ENCODE results near the gene FANK1. TPM values are rescaled to one million over a fixed set of nuclear protein-coding genes. Genes with fewer than 3 reads are reported as not detected.

FANK1 gene
- polyA plus RNA-seq, 1 of the 3 experiments (the other 2 are of a cell fraction), result 12.3 TPM

DNA sequence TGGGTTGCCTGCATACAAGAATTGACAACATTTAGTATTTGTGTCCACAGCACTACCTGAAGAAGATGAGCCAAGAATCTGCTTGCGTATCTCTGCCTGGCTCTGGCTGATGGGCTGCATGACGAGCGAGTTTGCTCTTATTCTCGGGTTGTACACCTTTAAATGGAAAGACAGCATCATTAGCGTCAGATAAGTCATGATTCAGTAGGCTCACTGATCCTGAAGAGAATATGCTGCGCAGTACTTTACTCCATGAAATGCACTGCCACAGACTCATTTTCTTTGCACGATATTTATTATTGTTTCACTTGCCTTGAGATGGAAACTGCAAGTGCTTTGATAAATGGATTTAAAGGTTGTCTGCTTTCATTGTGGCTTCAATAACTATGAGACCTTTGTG is 43.9 kb upstream of the FANK1 start:
- no peaks in the 10 kb centered on the region for H4K20me1 ChIP-seq (ENCODE audit: insufficient read depth)
- H2AFZ ChIP-seq (ENCODE audit: low read depth), result no peak overlapping the region
- no peaks in the 10 kb centered on the region for H3K9me3 ChIP-seq
- no peaks in the 10 kb centered on the region for H3K27me3 ChIP-seq (ENCODE audit: insufficient read depth)
- peaks cover 32 to 48% of the 10 kb centered on the region in 2 experiments for H3K36me3 ChIP-seq (replicated peaks in 1 of 2; ENCODE audit: control insufficient read depth in 1 of 2, insufficient read depth in 2 of 2, low read length in 1 of 2)
- no peaks in the 10 kb centered on the region for H3K9me2 ChIP-seq
- CTCF ChIA-PET, result no interaction called here
- no peak overlapping the region for H3K4me2 ChIP-seq
- H3K4me1 ChIP-seq (ENCODE audit: control insufficient read depth in 1 of 2, insufficient read depth in 2 of 2, low read depth in 1 of 2, low read length in 1 of 2), result no peaks in the 10 kb centered on the region
- POLR2A ChIA-PET, result no interaction called here
- no peak for DNase-seq
- no peaks in the 10 kb centered on the region for H3F3A ChIP-seq (replicated peaks; ENCODE audit: insufficient read depth)
- WGBS (ENCODE audit: low lambda C conversion rate), result 90% methylated on average over 7 of the region's 7 CpGs
- TF ChIP-seq TEAD4 (IDR thresholded peaks at IDR 0.05; ENCODE audit: borderline replicate concordance, insufficient read depth) (no peak), NFIC (IDR thresholded peaks at IDR 0.05; ENCODE audit: borderline replicate concordance) (no peak), FOXJ3 (CRISPR knock-in tag; IDR thresholded peaks at IDR 0.05) (no peak), YY1 (IDR thresholded peaks at IDR 0.05; ENCODE audit: low read depth) (no peak), POLR2AphosphoS5 (IDR thresholded peaks at IDR 0.05; ENCODE audit: low read depth, low read length) (no peak), JUND (IDR thresholded peaks at IDR 0.05) (no peak)
- TF ChIP-seq, protein P1, sequence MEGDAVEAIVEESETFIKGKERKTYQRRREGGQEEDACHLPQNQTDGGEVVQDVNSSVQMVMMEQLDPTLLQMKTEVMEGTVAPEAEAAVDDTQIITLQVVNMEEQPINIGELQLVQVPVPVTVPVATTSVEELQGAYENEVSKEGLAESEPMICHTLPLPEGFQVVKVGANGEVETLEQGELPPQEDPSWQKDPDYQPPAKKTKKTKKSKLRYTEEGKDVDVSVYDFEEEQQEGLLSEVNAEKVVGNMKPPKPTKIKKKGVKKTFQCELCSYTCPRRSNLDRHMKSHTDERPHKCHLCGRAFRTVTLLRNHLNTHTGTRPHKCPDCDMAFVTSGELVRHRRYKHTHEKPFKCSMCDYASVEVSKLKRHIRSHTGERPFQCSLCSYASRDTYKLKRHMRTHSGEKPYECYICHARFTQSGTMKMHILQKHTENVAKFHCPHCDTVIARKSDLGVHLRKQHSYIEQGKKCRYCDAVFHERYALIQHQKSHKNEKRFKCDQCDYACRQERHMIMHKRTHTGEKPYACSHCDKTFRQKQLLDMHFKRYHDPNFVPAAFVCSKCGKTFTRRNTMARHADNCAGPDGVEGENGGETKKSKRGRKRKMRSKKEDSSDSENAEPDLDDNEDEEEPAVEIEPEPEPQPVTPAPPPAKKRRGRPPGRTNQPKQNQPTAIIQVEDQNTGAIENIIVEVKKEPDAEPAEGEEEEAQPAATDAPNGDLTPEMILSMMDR (IDR thresholded peaks at IDR 0.05), result no peak
- TF ChIP-seq, protein P2, sequence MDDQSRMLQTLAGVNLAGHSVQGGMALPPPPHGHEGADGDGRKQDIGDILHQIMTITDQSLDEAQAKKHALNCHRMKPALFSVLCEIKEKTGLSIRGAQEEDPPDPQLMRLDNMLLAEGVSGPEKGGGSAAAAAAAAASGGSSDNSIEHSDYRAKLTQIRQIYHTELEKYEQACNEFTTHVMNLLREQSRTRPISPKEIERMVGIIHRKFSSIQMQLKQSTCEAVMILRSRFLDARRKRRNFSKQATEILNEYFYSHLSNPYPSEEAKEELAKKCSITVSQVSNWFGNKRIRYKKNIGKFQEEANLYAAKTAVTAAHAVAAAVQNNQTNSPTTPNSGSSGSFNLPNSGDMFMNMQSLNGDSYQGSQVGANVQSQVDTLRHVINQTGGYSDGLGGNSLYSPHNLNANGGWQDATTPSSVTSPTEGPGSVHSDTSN (IDR thresholded peaks at IDR 0.05), result no peak
- H3K4me3 ChIP-seq (ENCODE audit: low read depth in 2 of 2, low read length in 1 of 2), result no peak overlapping the region
- H3K9ac ChIP-seq, result no peak overlapping the region
- H3K79me2 ChIP-seq (ENCODE audit: insufficient read depth), result no peaks in the 10 kb centered on the region
- no peak overlapping the region for H3K27ac ChIP-seq (ENCODE audit: low read depth in 2 of 2, low read length in 1 of 2)

DNA sequence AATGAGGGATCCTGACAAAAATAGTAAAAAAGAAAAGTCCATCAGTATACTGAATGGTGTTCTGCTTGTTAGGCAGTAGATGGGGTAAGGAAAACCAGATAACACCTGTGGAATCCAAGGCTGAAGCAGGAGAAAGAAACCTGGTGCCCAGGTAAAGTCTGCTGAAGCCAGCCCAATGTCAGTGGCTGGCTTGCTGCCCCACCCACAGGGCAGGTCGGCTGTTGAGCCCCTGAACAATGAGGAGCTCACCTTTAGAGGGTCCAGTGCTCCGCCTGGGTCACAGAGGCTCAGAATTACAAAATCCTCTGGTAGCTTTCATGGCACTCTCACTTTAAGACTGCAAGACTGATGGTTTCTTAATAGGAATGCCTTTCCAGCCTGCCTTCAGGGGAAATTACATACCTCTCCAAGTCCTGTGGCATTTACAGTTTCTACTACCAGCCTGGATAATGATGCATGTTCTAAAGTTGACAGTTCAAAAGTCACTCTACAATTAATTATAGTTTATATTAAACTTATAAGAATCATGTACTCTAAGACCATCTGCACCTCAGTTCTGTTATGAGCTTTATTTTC is 39.1 kb upstream of the FANK1 start:
- no peaks in the 10 kb centered on the region for H3K9me2 ChIP-seq
- no peaks in the 10 kb centered on the region for H3K27me3 ChIP-seq (ENCODE audit: insufficient read depth)
- DNase-seq, result no peak
- H3K27ac ChIP-seq (ENCODE audit: low read depth in 2 of 2, low read length in 1 of 2), result no peak overlapping the region
- no peak overlapping the region for H3K4me2 ChIP-seq
- H2AFZ ChIP-seq (ENCODE audit: low read depth), result no peak overlapping the region
- no peaks in the 10 kb centered on the region for H4K20me1 ChIP-seq (ENCODE audit: insufficient read depth)
- ChIA-PET CTCF (no interaction called here), POLR2A (no interaction called here)
- no peak overlapping the region for H3K9ac ChIP-seq
- no peaks in the 10 kb centered on the region for H3F3A ChIP-seq (replicated peaks; ENCODE audit: insufficient read depth)
- no peaks in the 10 kb centered on the region for H3K9me3 ChIP-seq
- H3K4me1 ChIP-seq (ENCODE audit: control insufficient read depth in 1 of 2, insufficient read depth in 2 of 2, low read depth in 1 of 2, low read length in 1 of 2), result no peaks in the 10 kb centered on the region
- H3K36me3 ChIP-seq (replicated peaks in 1 of 2; ENCODE audit: control insufficient read depth in 1 of 2, insufficient read depth in 2 of 2, low read length in 1 of 2), result peaks cover 9 to 42% of the 10 kb centered on the region in 2 experiments
- no peak overlapping the region for H3K4me3 ChIP-seq (ENCODE audit: low read depth in 2 of 2, low read length in 1 of 2)
- H3K79me2 ChIP-seq (ENCODE audit: insufficient read depth), result no peaks in the 10 kb centered on the region
- no CpG with 5 or more reads among the region's 2 CpGs for WGBS (ENCODE audit: low lambda C conversion rate)
- TF ChIP-seq NFIC (IDR thresholded peaks at IDR 0.05; ENCODE audit: borderline replicate concordance), result no peak
- no peak for TF ChIP-seq FOXJ3 (CRISPR knock-in tag; IDR thresholded peaks at IDR 0.05)
- TF ChIP-seq RAD21 (IDR thresholded peaks at IDR 0.05; ENCODE audit: low read length), result no peak
- TF ChIP-seq FOSL2 (IDR thresholded peaks at IDR 0.05; ENCODE audit: borderline replicate concordance, low read depth), result no peak
- no peak for TF ChIP-seq ELF1 (IDR thresholded peaks at IDR 0.05)
- TF ChIP-seq, protein P3, sequence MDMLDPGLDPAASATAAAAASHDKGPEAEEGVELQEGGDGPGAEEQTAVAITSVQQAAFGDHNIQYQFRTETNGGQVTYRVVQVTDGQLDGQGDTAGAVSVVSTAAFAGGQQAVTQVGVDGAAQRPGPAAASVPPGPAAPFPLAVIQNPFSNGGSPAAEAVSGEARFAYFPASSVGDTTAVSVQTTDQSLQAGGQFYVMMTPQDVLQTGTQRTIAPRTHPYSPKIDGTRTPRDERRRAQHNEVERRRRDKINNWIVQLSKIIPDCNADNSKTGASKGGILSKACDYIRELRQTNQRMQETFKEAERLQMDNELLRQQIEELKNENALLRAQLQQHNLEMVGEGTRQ (IDR thresholded peaks at IDR 0.05; ENCODE audit: borderline replicate concordance, low read depth, low read length), result no peak
- TF ChIP-seq, protein P4, sequence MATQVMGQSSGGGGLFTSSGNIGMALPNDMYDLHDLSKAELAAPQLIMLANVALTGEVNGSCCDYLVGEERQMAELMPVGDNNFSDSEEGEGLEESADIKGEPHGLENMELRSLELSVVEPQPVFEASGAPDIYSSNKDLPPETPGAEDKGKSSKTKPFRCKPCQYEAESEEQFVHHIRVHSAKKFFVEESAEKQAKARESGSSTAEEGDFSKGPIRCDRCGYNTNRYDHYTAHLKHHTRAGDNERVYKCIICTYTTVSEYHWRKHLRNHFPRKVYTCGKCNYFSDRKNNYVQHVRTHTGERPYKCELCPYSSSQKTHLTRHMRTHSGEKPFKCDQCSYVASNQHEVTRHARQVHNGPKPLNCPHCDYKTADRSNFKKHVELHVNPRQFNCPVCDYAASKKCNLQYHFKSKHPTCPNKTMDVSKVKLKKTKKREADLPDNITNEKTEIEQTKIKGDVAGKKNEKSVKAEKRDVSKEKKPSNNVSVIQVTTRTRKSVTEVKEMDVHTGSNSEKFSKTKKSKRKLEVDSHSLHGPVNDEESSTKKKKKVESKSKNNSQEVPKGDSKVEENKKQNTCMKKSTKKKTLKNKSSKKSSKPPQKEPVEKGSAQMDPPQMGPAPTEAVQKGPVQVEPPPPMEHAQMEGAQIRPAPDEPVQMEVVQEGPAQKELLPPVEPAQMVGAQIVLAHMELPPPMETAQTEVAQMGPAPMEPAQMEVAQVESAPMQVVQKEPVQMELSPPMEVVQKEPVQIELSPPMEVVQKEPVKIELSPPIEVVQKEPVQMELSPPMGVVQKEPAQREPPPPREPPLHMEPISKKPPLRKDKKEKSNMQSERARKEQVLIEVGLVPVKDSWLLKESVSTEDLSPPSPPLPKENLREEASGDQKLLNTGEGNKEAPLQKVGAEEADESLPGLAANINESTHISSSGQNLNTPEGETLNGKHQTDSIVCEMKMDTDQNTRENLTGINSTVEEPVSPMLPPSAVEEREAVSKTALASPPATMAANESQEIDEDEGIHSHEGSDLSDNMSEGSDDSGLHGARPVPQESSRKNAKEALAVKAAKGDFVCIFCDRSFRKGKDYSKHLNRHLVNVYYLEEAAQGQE (IDR thresholded peaks at IDR 0.05; ENCODE audit: low read depth, low read length), result no peak
- TF ChIP-seq, protein P5, sequence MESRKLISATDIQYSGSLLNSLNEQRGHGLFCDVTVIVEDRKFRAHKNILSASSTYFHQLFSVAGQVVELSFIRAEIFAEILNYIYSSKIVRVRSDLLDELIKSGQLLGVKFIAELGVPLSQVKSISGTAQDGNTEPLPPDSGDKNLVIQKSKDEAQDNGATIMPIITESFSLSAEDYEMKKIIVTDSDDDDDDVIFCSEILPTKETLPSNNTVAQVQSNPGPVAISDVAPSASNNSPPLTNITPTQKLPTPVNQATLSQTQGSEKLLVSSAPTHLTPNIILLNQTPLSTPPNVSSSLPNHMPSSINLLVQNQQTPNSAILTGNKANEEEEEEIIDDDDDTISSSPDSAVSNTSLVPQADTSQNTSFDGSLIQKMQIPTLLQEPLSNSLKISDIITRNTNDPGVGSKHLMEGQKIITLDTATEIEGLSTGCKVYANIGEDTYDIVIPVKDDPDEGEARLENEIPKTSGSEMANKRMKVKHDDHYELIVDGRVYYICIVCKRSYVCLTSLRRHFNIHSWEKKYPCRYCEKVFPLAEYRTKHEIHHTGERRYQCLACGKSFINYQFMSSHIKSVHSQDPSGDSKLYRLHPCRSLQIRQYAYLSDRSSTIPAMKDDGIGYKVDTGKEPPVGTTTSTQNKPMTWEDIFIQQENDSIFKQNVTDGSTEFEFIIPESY (IDR thresholded peaks at IDR 0.05; ENCODE audit: borderline replicate concordance, low read depth), result no peak
- TF ChIP-seq RFX5 (IDR thresholded peaks at IDR 0.05; ENCODE audit: low read length), result no peak
- TF ChIP-seq, protein P6, sequence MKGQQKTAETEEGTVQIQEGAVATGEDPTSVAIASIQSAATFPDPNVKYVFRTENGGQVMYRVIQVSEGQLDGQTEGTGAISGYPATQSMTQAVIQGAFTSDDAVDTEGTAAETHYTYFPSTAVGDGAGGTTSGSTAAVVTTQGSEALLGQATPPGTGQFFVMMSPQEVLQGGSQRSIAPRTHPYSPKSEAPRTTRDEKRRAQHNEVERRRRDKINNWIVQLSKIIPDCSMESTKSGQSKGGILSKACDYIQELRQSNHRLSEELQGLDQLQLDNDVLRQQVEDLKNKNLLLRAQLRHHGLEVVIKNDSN (IDR thresholded peaks at IDR 0.05; ENCODE audit: borderline replicate concordance, low read depth), result no peak

Measured in SK-N-SH (cell line).